Measurements from ENCODE around the gene PBX1. TPM values are rescaled to one million over a fixed set of nuclear protein-coding genes. Genes with fewer than 3 reads are reported as not detected.

PBX1 gene
- total and polyA plus RNA-seq, 4 donors: 2.2 to 17.3 (median 5.1) TPM

DNA sequence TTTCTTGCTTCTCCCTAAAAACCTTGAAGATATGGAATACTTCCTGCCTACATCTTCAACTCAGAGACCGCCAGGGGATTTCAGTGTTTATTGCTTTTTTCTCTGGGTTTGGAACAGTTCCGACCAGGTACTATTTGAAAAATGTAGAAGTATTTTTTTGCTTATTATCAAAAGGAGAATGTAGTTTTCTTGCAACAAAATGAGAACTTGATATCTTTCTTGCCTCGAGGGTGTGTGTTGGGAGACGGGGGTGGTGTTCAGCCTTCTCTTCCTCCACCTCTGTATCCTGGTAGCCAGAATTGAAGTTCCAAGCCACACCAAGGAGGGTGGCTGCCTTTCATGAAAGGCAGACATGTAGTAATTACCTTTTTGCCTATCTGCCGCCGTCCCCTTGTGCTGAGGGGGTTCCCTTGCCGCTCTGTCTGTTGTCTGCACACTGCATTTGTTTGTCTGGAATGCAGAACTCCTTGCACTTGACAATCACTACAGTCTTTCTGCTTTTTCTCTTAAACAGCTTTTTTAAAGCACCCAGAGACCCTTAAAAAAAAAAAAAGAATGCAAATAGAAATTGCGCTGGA lies 212.1 kb downstream of the PBX1 start:
- WGBS: 86% methylated on average over 8 of the region's 8 CpGs
- peaks cover 0 to 8% (median 2%) of the 10 kb centered on the region in 4 donors for H3K4me1 ChIP-seq (ENCODE audit: control insufficient read depth in 4 of 4, insufficient read depth in 4 of 4, low read length in 3 of 4)

GRCh38 chr1:164771619-164772361 lies 212.8 kb downstream of the PBX1 start:
- no peaks in the 10 kb centered on the region for H3K27me3 ChIP-seq (ENCODE audit: control insufficient read depth in 4 of 4, insufficient read depth in 4 of 4, low read length in 3 of 4)
- no peak overlapping the region for H3K4me3 ChIP-seq (ENCODE audit: low read depth in 1 of 3, low read length in 3 of 3)
- H3K27ac ChIP-seq (ENCODE audit: low read depth in 1 of 2, low read length in 2 of 2): no peak overlapping the region
- 82% methylated on average over 7 of the region's 7 CpGs for WGBS
- H3K9me3 ChIP-seq (ENCODE audit: control insufficient read depth in 4 of 4, low read length in 3 of 4): no peaks in the 10 kb centered on the region
- H3K4me1 ChIP-seq (ENCODE audit: control insufficient read depth in 4 of 4, insufficient read depth in 4 of 4, low read length in 3 of 4): peaks cover 0 to 8% (median 2%) of the 10 kb centered on the region in 4 donors
- no peak for DNase-seq (ENCODE audit: low spot score)
- no peak overlapping the region for H3K9ac ChIP-seq (ENCODE audit: low read depth in 1 of 2, low read length in 2 of 2)
- no peaks in the 10 kb centered on the region for H3K36me3 ChIP-seq (ENCODE audit: control insufficient read depth in 4 of 4, insufficient read depth in 3 of 4, low read depth in 1 of 4, low read length in 3 of 4)
- TF ChIP-seq, protein P1, sequence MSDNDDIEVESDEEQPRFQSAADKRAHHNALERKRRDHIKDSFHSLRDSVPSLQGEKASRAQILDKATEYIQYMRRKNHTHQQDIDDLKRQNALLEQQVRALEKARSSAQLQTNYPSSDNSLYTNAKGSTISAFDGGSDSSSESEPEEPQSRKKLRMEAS (IDR thresholded peaks at IDR 0.05): no peak
- TF ChIP-seq GABPA (IDR thresholded peaks at IDR 0.05 in 1 of 2, conservative IDR thresholded peaks at IDR 0.05 in 1 of 2) (no peak), HNF4G (IDR thresholded peaks at IDR 0.05) (no peak), FOXA2 (IDR thresholded peaks at IDR 0.05) (no peak), TAF1 (conservative IDR thresholded peaks at IDR 0.05) (no peak), EGR1 (IDR thresholded peaks at IDR 0.05; ENCODE audit: low read depth in 2 of 2) (no peak), YY1 (IDR thresholded peaks at IDR 0.05) (no peak), NR2F2 (IDR thresholded peaks at IDR 0.05) (no peak), FOXA1 (IDR thresholded peaks at IDR 0.05) (no peak)
- TF ChIP-seq, protein P2, sequence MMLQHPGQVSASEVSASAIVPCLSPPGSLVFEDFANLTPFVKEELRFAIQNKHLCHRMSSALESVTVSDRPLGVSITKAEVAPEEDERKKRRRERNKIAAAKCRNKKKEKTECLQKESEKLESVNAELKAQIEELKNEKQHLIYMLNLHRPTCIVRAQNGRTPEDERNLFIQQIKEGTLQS (IDR thresholded peaks at IDR 0.05): no peak
- TF ChIP-seq, protein P3, sequence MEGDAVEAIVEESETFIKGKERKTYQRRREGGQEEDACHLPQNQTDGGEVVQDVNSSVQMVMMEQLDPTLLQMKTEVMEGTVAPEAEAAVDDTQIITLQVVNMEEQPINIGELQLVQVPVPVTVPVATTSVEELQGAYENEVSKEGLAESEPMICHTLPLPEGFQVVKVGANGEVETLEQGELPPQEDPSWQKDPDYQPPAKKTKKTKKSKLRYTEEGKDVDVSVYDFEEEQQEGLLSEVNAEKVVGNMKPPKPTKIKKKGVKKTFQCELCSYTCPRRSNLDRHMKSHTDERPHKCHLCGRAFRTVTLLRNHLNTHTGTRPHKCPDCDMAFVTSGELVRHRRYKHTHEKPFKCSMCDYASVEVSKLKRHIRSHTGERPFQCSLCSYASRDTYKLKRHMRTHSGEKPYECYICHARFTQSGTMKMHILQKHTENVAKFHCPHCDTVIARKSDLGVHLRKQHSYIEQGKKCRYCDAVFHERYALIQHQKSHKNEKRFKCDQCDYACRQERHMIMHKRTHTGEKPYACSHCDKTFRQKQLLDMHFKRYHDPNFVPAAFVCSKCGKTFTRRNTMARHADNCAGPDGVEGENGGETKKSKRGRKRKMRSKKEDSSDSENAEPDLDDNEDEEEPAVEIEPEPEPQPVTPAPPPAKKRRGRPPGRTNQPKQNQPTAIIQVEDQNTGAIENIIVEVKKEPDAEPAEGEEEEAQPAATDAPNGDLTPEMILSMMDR (IDR thresholded peaks at IDR 0.05; ENCODE audit: low read depth, low read length, missing input control): no peak

More for the DNA sequence above, 212.1 kb downstream of the PBX1 start:
- Histone ChIP-seq H3K4me3 (ENCODE audit: low read depth in 1 of 3, low read length in 3 of 3) (no peak overlapping the region), H3K36me3 (ENCODE audit: control insufficient read depth in 4 of 4, insufficient read depth in 3 of 4, low read depth in 1 of 4, low read length in 3 of 4) (no peaks in the 10 kb centered on the region), H3K9me3 (ENCODE audit: control insufficient read depth in 4 of 4, low read length in 3 of 4) (no peaks in the 10 kb centered on the region), H3K27me3 (ENCODE audit: control insufficient read depth in 4 of 4, insufficient read depth in 4 of 4, low read length in 3 of 4) (no peaks in the 10 kb centered on the region), H3K27ac (ENCODE audit: low read depth in 1 of 2, low read length in 2 of 2) (no peak overlapping the region), H3K9ac (ENCODE audit: low read depth in 1 of 2, low read length in 2 of 2) (no peak overlapping the region)
- DNase-seq (ENCODE audit: low spot score): no peak
- TF ChIP-seq REST (IDR thresholded peaks at IDR 0.05) (no peak), HNF4A (conservative IDR thresholded peaks at IDR 0.05) (no peak), EGR1 (IDR thresholded peaks at IDR 0.05; ENCODE audit: low read depth in 2 of 2) (no peak), GABPA (IDR thresholded peaks at IDR 0.05 in 1 of 2, conservative IDR thresholded peaks at IDR 0.05 in 1 of 2) (no peak), JUND (IDR thresholded peaks at IDR 0.05) (no peak), FOXA1 (IDR thresholded peaks at IDR 0.05) (no peak), RAD21 (IDR thresholded peaks at IDR 0.05) (no peak), HNF4G (IDR thresholded peaks at IDR 0.05) (no peak), SP1 (IDR thresholded peaks at IDR 0.05) (no peak), YY1 (IDR thresholded peaks at IDR 0.05) (no peak), FOXA2 (IDR thresholded peaks at IDR 0.05) (no peak)
- TF ChIP-seq, protein P4, sequence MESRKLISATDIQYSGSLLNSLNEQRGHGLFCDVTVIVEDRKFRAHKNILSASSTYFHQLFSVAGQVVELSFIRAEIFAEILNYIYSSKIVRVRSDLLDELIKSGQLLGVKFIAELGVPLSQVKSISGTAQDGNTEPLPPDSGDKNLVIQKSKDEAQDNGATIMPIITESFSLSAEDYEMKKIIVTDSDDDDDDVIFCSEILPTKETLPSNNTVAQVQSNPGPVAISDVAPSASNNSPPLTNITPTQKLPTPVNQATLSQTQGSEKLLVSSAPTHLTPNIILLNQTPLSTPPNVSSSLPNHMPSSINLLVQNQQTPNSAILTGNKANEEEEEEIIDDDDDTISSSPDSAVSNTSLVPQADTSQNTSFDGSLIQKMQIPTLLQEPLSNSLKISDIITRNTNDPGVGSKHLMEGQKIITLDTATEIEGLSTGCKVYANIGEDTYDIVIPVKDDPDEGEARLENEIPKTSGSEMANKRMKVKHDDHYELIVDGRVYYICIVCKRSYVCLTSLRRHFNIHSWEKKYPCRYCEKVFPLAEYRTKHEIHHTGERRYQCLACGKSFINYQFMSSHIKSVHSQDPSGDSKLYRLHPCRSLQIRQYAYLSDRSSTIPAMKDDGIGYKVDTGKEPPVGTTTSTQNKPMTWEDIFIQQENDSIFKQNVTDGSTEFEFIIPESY (IDR thresholded peaks at IDR 0.05): no peak
- TF ChIP-seq, protein P1 (IDR thresholded peaks at IDR 0.05): no peak
- TF ChIP-seq, protein P2 (IDR thresholded peaks at IDR 0.05): no peak
